Adipose tissue (tissue), 3 donors: ENCODE data around the gene SOX15. TPM values are rescaled to one million over a fixed set of nuclear protein-coding genes. Genes with fewer than 3 reads are reported as not detected.

ENCODE experiments used
- H3K27ac ChIP-seq: one replicate; pipeline ENCODE4 v1.5.1; 2013; ENCODE audit warnings: low read depth, low read length
- WGBS, 3 donors: extraction: QIAGEN DNeasy Blood & Tissue Kit; methylation state at CpG; one replicate each; pipeline ENCODE4 v1.1.7; 2013; 5-methylcytosine and 5-hydroxymethylcytosine counted together
- polyA plus RNA-seq, 3 donors: library from polyadenylated mRNA; stranded (reverse); fragments of 200-250 nt; gene quantifications; one replicate each; pipeline ENCODE4 v1.2.3, GENCODE V29; 2013
- donor health status: healthy with polysubstance abuse.
- donor health status: Bipolar disorder and iron deficiency.
- donor health status: healthy.

SOX15 gene
- polyA plus RNA-seq, 3 donors = 0.21 to 2.7 (median 0.46) TPM

GRCh38 chr17:7580604-7581575 is 9.0 kb downstream of the SOX15 start:
- H3K27ac ChIP-seq = no peak overlapping the region
- whole genome bisulfite sequencing, 3 donors = 70 to 86% (median 74%) methylated on average over 23 of the region's 23 CpGs

GRCh38 chr17:7579834-7580603 is 9.9 kb downstream of the SOX15 start:
- 60 to 79% (median 61%) methylated on average over 12 of the region's 12 CpGs for WGBS, 3 donors
- H3K27ac ChIP-seq = peak overlapping the region; percentile 38

- whole genome bisulfite sequencing, 3 donors = 11 to 21% (median 11%) methylated on average over 7 of the region's 7 CpGs
- peak within 1 kb of the TSS; percentile 40 for H3K27ac ChIP-seq
Measured at GRCh38 chr17:7579001-7579833, 10.7 kb downstream of the SOX15 start, which contains the start of gene CD68. TSS of gene CD68 (plus strand) at chr17:7579638. CDS start at chr17:7579678, 40 bp downstream.

GRCh38 chr17:7577327-7578199 is 12.3 kb downstream of the SOX15 start:
- WGBS, 3 donors = 73 to 79% (median 77%) methylated on average over 17 of the region's 17 CpGs

GRCh38 chr17:7576432-7576937 is 13.4 kb downstream of the SOX15 start:
- 73 to 86% (median 78%) methylated on average over 14 of the region's 14 CpGs for WGBS, 3 donors
- H3K27ac ChIP-seq = no peak overlapping the region

More at GRCh38 chr17:7577327-7578199, 12.3 kb downstream of the SOX15 start:
- H3K27ac ChIP-seq = no peak overlapping the region

GRCh38 chr17:7575959-7576358 is 13.9 kb downstream of the SOX15 start:
- no peak overlapping the region for H3K27ac ChIP-seq
- 70 to 73% (median 71%) methylated on average over 7 of the region's 7 CpGs for WGBS, 3 donors

GRCh38 chr17:7575481-7575883 is 14.4 kb downstream of the SOX15 start:
- WGBS, 3 donors = 72 to 86% (median 77%) methylated on average over 1 of the region's 1 CpG
- H3K27ac ChIP-seq = no peak overlapping the region

GRCh38 chr17:7574176-7574953 is 15.5 kb downstream of the SOX15 start:
- WGBS, 3 donors = 20 to 28% (median 27%) methylated on average over 15 of the region's 15 CpGs

GRCh38 chr17:7573324-7574080 is 16.4 kb downstream of the SOX15 start:
- 0% methylated on average over 59 to 71 of the region's 71 CpGs for WGBS, 3 donors
- H3K27ac ChIP-seq = peak overlapping the region; percentile 86

More at GRCh38 chr17:7574176-7574953, 15.5 kb downstream of the SOX15 start:
- H3K27ac ChIP-seq = no peak overlapping the region

GRCh38 chr17:7572588-7573323 is 17.1 kb downstream of the SOX15 start:
- peak overlapping the region; percentile 86 for H3K27ac ChIP-seq
- 0 to 1% (median 1%) methylated on average over 69 to 73 of the region's 73 CpGs for WGBS, 3 donors

GRCh38 chr17:7572338-7572587 is 17.6 kb downstream of the SOX15 start:
- no peak overlapping the region for H3K27ac ChIP-seq
- 0 to 1% (median 1%) methylated on average over 11 of the region's 11 CpGs for WGBS, 3 donors

- no peak overlapping the region for H3K27ac ChIP-seq
- WGBS, 3 donors = 94 to 97% (median 96%) methylated on average over 10 of the region's 10 CpGs
Measured at GRCh38 chr17:7570351-7570750, 19.5 kb downstream of the SOX15 start.

- 67 to 84% (median 72%) methylated on average over 5 of the region's 5 CpGs for WGBS, 3 donors
Measured at GRCh38 chr17:7569571-7569970, 20.3 kb downstream of the SOX15 start.

GRCh38 chr17:7563115-7563869 is 26.6 kb downstream of the SOX15 start:
- H3K27ac ChIP-seq = no peak overlapping the region

More at GRCh38 chr17:7569571-7569970, 20.3 kb downstream of the SOX15 start:
- no peak overlapping the region for H3K27ac ChIP-seq

GRCh38 chr17:7562208-7562605 is 27.7 kb downstream of the SOX15 start:
- WGBS, 3 donors = 1% methylated on average over 18 to 28 of the region's 28 CpGs
- no peak overlapping the region for H3K27ac ChIP-seq

More at GRCh38 chr17:7563115-7563869, 26.6 kb downstream of the SOX15 start:
- WGBS, 3 donors = 85 to 91% (median 85%) methylated on average over 26 to 30 of the region's 30 CpGs
